MCF 10A (cell line): ENCODE measurements around the gene ZNF446. TPM values are rescaled to one million over a fixed set of nuclear protein-coding genes. Genes with fewer than 3 reads are reported as not detected.

Experiments used
- BruUV-seq: library from RNA; stranded (reverse); fragments of 400-500 nt; replicated peaks from 2 replicates; lab custom pipeline; 2021; lab: Mats Ljungman, UMichigan
- CTCF ChIA-PET: fragments of 300-600 bp; sonication (Branson Sonifier 250); formaldehyde crosslinking; extraction: SDS; loops from one replicate; lab custom pipeline; 2021; ENCODE audit warnings: antibody characterized with exemption, inconsistent platforms; lab: Yijun Ruan, JAX
- POLR2A ChIA-PET: fragments of 300-600, 350-650 bp; sonication (Branson Sonifier 250); formaldehyde crosslinking; extraction: SDS; loops from one replicate; lab custom pipeline; 2020; ENCODE audit warnings: antibody characterized with exemption, inconsistent platforms; lab: Yijun Ruan, JAX
- DNase-seq: peaks from one replicate; pipeline ENCODE4 v3.0.0-alpha.2; 2018; ENCODE audit not compliant: unreplicated experiment
- H3K27ac Mint-ChIP-seq: one replicate; pipeline ENCODE4 v1.8.0; 2022; ENCODE audit warnings: mild to moderate bottlenecking, low read depth, mixed read lengths; ENCODE audit not compliant: unreplicated experiment
- H3K27me3 Mint-ChIP-seq: one replicate; pipeline ENCODE4 v1.8.0; 2022; ENCODE audit warnings: mixed read lengths; ENCODE audit not compliant: insufficient read depth, unreplicated experiment
- H3K36me3 Mint-ChIP-seq: one replicate; pipeline ENCODE4 v1.8.0; 2022; ENCODE audit warnings: mild to moderate bottlenecking, moderate library complexity, mixed read lengths; ENCODE audit not compliant: insufficient read depth, unreplicated experiment
- H3K4me1 Mint-ChIP-seq: one replicate; pipeline ENCODE4 v1.8.0; 2022; ENCODE audit warnings: mixed read lengths; ENCODE audit not compliant: insufficient read depth, unreplicated experiment
- H3K4me3 Mint-ChIP-seq: one replicate; pipeline ENCODE4 v1.8.0; 2022; ENCODE audit warnings: mild to moderate bottlenecking, moderate library complexity, mixed read lengths; ENCODE audit not compliant: unreplicated experiment
- H3K9me3 Mint-ChIP-seq: one replicate; pipeline ENCODE4 v1.8.0; 2022; ENCODE audit warnings: mixed read lengths; ENCODE audit not compliant: unreplicated experiment
- intact Hi-C: fragments of 100-400 bp; cut with micrococcal nuclease; formaldehyde crosslinking; loops from 2 replicates; pipeline ENCODE4 v1.14.1; 2022
- total RNA-seq: library from RNA; stranded (reverse); gene quantifications from 2 replicates; pipeline ENCODE4 v1.2.3, GENCODE V29; 2022
- TF ChIP-seq, protein P1 (sequence below): fragments of 200-600 bp; IDR thresholded peaks from one replicate; pipeline ENCODE4 v1.8.0; 2022; ENCODE audit warnings: antibody characterized with exemption, mild to moderate bottlenecking; ENCODE audit not compliant: unreplicated experiment

ZNF446 gene
- total RNA-seq, 1 experiment from 2014 or later: 8.3 TPM

- Mint-ChIP-seq H3K27me3 (no peaks in the 10 kb centered on the region), H3K9me3 (no peaks in the 10 kb centered on the region), H3K4me3 (no peak overlapping the region), H3K36me3 (peaks cover 58% of the 10 kb centered on the region), H3K4me1 (peaks cover 10% of the 10 kb centered on the region), H3K27ac (no peak overlapping the region)
- intact Hi-C loops: no loop called here
- DNase-seq: no peak
- ChIA-PET CTCF (no interaction called here), POLR2A (no interaction called here)
- BruUV-seq: no TSS peak
- TF ChIP-seq, protein P1, sequence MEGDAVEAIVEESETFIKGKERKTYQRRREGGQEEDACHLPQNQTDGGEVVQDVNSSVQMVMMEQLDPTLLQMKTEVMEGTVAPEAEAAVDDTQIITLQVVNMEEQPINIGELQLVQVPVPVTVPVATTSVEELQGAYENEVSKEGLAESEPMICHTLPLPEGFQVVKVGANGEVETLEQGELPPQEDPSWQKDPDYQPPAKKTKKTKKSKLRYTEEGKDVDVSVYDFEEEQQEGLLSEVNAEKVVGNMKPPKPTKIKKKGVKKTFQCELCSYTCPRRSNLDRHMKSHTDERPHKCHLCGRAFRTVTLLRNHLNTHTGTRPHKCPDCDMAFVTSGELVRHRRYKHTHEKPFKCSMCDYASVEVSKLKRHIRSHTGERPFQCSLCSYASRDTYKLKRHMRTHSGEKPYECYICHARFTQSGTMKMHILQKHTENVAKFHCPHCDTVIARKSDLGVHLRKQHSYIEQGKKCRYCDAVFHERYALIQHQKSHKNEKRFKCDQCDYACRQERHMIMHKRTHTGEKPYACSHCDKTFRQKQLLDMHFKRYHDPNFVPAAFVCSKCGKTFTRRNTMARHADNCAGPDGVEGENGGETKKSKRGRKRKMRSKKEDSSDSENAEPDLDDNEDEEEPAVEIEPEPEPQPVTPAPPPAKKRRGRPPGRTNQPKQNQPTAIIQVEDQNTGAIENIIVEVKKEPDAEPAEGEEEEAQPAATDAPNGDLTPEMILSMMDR: no peak
Observed at GRCh38 chr19:58479736-58480480, 3.8 kb downstream of the ZNF446 start.

DNA sequence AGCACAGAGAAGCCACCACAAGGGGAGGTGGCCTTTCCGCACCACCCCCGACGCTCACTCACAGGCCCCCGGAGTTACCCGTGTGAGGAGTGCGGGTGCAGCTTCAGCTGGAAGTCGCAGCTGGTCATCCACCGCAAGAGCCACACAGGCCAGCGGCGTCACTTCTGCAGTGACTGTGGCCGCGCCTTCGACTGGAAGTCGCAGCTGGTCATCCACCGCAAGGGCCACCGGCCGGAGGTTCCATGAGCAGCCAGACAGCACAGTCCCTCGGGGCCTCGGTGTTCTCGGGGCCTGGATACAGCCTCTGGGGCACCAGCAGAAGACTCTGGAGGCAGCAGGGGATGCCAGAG lies 4.3 kb downstream of the ZNF446 start:
- H3K4me3 Mint-ChIP-seq: no peak overlapping the region
- DNase-seq: no peak
- TF ChIP-seq, protein P1: no peak
- POLR2A ChIA-PET: no interaction called here
- H3K4me1 Mint-ChIP-seq: peaks cover 10% of the 10 kb centered on the region
- peaks cover 53% of the 10 kb centered on the region for H3K36me3 Mint-ChIP-seq
- H3K27ac Mint-ChIP-seq: no peak overlapping the region
- intact Hi-C loops: no loop called here
- BruUV-seq: no TSS peak
- H3K9me3 Mint-ChIP-seq: no peaks in the 10 kb centered on the region
- H3K27me3 Mint-ChIP-seq: no peaks in the 10 kb centered on the region
- CTCF ChIA-PET: no interaction called here

- intact Hi-C loops: no loop called here
- Mint-ChIP-seq H3K27me3 (no peaks in the 10 kb centered on the region), H3K4me1 (peaks cover 10% of the 10 kb centered on the region), H3K4me3 (no peak overlapping the region), H3K36me3 (peaks cover 49% of the 10 kb centered on the region), H3K9me3 (no peaks in the 10 kb centered on the region), H3K27ac (no peak overlapping the region)
- no TSS peak for BruUV-seq
- ChIA-PET CTCF (no interaction called here), POLR2A (no interaction called here)
- DNase-seq: no peak
- TF ChIP-seq, protein P1: no peak
Observed at GRCh38 chr19:58480831-58481230, 4.7 kb downstream of the ZNF446 start.

DNA sequence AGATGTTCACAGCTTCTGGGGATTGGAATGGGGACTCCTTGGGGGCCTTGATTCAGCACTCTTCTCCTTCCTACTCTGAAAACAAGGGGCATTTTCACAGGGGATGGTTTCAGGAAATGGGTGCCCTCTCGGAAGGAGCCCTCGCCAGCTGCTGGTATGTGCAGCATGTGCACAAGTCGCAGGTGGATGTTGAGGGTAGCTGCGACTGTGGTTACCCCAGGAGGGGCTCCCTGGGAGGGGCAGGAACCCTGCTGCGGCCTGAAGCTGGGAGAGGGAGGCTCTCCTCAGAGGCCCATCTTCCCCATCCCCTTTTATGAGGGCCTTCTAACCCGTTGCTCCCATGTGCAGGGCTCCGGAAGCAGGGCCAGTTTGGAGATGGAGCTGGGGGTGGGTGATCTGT lies 6.2 kb downstream of the ZNF446 start:
- DNase-seq: no peak
- CTCF ChIA-PET: interaction anchor here (0.6 kb wide), 1 partner anchor 53 kb away, joined by 3 read pairs; no protein-coding TSS in a partner anchor
- H3K4me1 Mint-ChIP-seq: peaks cover 4% of the 10 kb centered on the region
- TF ChIP-seq, protein P1: no peak
- intact Hi-C loops: no loop called here
- peaks cover 34% of the 10 kb centered on the region for H3K36me3 Mint-ChIP-seq
- H3K27me3 Mint-ChIP-seq: no peaks in the 10 kb centered on the region
- no TSS peak for BruUV-seq
- no peak overlapping the region for H3K4me3 Mint-ChIP-seq
- H3K9me3 Mint-ChIP-seq: no peaks in the 10 kb centered on the region
- POLR2A ChIA-PET: interaction anchor here (0.5 to 1.9 kb wide), 3 partner anchors 13 to 74 kb away, joined by 3 to 6 read pairs (median 3); partner anchors contain the start of gene ZNF584
- H3K27ac Mint-ChIP-seq: no peak overlapping the region
